OCI-LY7 (cell line): ENCODE results near the gene CNIH3. TPM values are rescaled to one million over a fixed set of nuclear protein-coding genes. Genes with fewer than 3 reads are reported as not detected.
"Not testable (repeated sequence)": the region's sequence is repeated elsewhere in the genome, so short reads cannot be mapped to it uniquely, and the experiment has no call there.

Experiments
- Bru-seq: library from RNA; stranded (reverse); fragments of 400-500 nt; gene quantifications from one replicate; lab custom pipeline; 2021; lab: Mats Ljungman, UMichigan
- BruChase-seq, 2 experiments: library from RNA; stranded (reverse); fragments of 400-500 nt; gene quantifications; one replicate each; lab custom pipeline; 2021; lab: Mats Ljungman, UMichigan
- BruUV-seq: library from RNA; stranded (reverse); fragments of 400-500 nt; replicated peaks from 2 replicates; lab custom pipeline; 2021; lab: Mats Ljungman, UMichigan
- CTCF ChIA-PET: fragments of 300-600 bp; sonication (Branson Sonifier 250); formaldehyde crosslinking; loops from one replicate; lab custom pipeline; 2022; ENCODE audit warnings: antibody characterized with exemption; ENCODE audit not compliant: unreplicated experiment; lab: Charles Lee
- POLR2A ChIA-PET: fragments of 300-600 bp; sonication (Branson Sonifier 250); formaldehyde crosslinking; loops from one replicate; lab custom pipeline; 2022; ENCODE audit warnings: antibody characterized with exemption; lab: Charles Lee
- DNase-seq: peaks from one replicate; pipeline ENCODE4 v3.0.0-alpha.2; 2015; ENCODE audit warnings: low spot score
- H2AFZ ChIP-seq: fragments of 200-600 bp; sonication (generic), shearing (Covaris generic); 2 replicates; pipeline ENCODE4 v1.6.1; 2014; ENCODE audit warnings: mild to moderate bottlenecking, antibody characterized with exemption, low read length, moderate library complexity
- H3K27ac ChIP-seq: fragments of 200-600 bp; sonication (generic); 2 replicates; pipeline ENCODE4 v1.5.1; 2014; ENCODE audit warnings: mixed run types, low read depth, mild to moderate bottlenecking, moderate library complexity, low read length, inconsistent platforms; ENCODE audit not compliant: poor library complexity, severe bottlenecking
- H3K36me3 ChIP-seq: fragments of 200-600 bp; sonication (generic); 2 replicates; pipeline ENCODE4 v1.6.1; 2014; ENCODE audit warnings: mild to moderate bottlenecking, antibody characterized with exemption, low read length, moderate library complexity, mixed read lengths; ENCODE audit not compliant: insufficient read depth
- H3K4me1 ChIP-seq: fragments of 200-600 bp; sonication (generic); 2 replicates; pipeline ENCODE4 v1.5.1; 2014; ENCODE audit warnings: mild to moderate bottlenecking, low read length; ENCODE audit not compliant: insufficient read depth, poor library complexity, severe bottlenecking
- H3K4me2 ChIP-seq: fragments of 200-600 bp; sonication (generic); 2 replicates; pipeline ENCODE4 v1.6.1; 2014; ENCODE audit warnings: mild to moderate bottlenecking, low read length
- H3K4me3 ChIP-seq: fragments of 200-600 bp; sonication (generic); 2 replicates; pipeline ENCODE4 v1.5.1; 2014; ENCODE audit warnings: mild to moderate bottlenecking, low read depth, low read length; ENCODE audit not compliant: poor library complexity, severe bottlenecking
- H3K79me2 ChIP-seq: fragments of 200-600 bp; sonication (generic); 2 replicates; pipeline ENCODE4 v1.6.1; 2016; ENCODE audit warnings: low read depth, mild to moderate bottlenecking, low read length, moderate library complexity, mixed read lengths; ENCODE audit not compliant: insufficient read depth
- H3K9me2 ChIP-seq: fragments of 200-600 bp; sonication (generic); 2 replicates; pipeline ENCODE4 v1.6.1; 2016; ENCODE audit warnings: mild to moderate bottlenecking, low read length, mixed read lengths; ENCODE audit not compliant: insufficient read depth
- H3K9me3 ChIP-seq: fragments of 200-600 bp; sonication (generic); 2 replicates; pipeline ENCODE4 v1.6.1; 2014; ENCODE audit warnings: mild to moderate bottlenecking, mixed run types, low read length, mixed read lengths
- H4K20me1 ChIP-seq: fragments of 200-600 bp; sonication (generic); 2 replicates; pipeline ENCODE4 v1.6.1; 2014; ENCODE audit warnings: mild to moderate bottlenecking, antibody characterized with exemption, low read length, moderate library complexity, mixed read lengths; ENCODE audit not compliant: insufficient read depth
- EZH2phosphoT487 ChIP-seq: fragments of 200-600 bp; sonication (generic); IDR thresholded peaks from 2 replicates; pipeline ENCODE4 v1.6.1; 2018; ENCODE audit warnings: low read depth, borderline replicate concordance, mild to moderate bottlenecking, mixed run types, antibody characterized with exemption, low read length, moderate library complexity, mixed read lengths
- intact Hi-C: fragments of 100-400 bp; cut with micrococcal nuclease; formaldehyde crosslinking; loops from one replicate; pipeline ENCODE4 v1.10.0; 2022; ENCODE audit not compliant: unreplicated experiment
- long read RNA-seq: library from polyadenylated mRNA; stranded (forward); transcript quantifications from one replicate; pipeline ENCODE4 v2.0.0, GENCODE V29; 2022
- total RNA-seq, 2 experiments: library from RNA; depleted of rRNA in 1 of 2; stranded (reverse); fragments of >200 nt in 1 of 2; shearing (Covaris generic) in 1 of 2; gene quantifications; 2 replicates each; pipeline ENCODE4 v1.2.3, GENCODE V29; 2014 to 2022
- TF ChIP-seq, protein P1 (sequence below): fragments of 200-600 bp; sonication (generic); conservative IDR thresholded peaks from 2 replicates; pipeline ENCODE4 v1.5.1; 2014; ENCODE audit warnings: mild to moderate bottlenecking, antibody characterized with exemption, low read length, moderate library complexity, mixed read lengths

Gene CNIH3
- total RNA-seq (2014; rRNA removed; shearing (Covaris generic)) (0.98 and 2.4 TPM in 2 replicates), total RNA-seq (2022) (0.83 and 1.9 TPM in 2 replicates), Bru-seq, nascent RNA (percentile 11 among the genes with signal in this experiment), BruChase-seq, experiment 1, labeled RNA remaining after a 6-hour chase (percentile 9 among the genes with signal in this experiment), BruChase-seq, experiment 2, labeled RNA remaining after a 2-hour chase (percentile 8 among the genes with signal in this experiment)
- long read RNA-seq, partial matches to known transcripts: 0 of 8 reads
- long read RNA-seq, other reads (novel, unspliced or antisense): 7 of 8 reads

DNA sequence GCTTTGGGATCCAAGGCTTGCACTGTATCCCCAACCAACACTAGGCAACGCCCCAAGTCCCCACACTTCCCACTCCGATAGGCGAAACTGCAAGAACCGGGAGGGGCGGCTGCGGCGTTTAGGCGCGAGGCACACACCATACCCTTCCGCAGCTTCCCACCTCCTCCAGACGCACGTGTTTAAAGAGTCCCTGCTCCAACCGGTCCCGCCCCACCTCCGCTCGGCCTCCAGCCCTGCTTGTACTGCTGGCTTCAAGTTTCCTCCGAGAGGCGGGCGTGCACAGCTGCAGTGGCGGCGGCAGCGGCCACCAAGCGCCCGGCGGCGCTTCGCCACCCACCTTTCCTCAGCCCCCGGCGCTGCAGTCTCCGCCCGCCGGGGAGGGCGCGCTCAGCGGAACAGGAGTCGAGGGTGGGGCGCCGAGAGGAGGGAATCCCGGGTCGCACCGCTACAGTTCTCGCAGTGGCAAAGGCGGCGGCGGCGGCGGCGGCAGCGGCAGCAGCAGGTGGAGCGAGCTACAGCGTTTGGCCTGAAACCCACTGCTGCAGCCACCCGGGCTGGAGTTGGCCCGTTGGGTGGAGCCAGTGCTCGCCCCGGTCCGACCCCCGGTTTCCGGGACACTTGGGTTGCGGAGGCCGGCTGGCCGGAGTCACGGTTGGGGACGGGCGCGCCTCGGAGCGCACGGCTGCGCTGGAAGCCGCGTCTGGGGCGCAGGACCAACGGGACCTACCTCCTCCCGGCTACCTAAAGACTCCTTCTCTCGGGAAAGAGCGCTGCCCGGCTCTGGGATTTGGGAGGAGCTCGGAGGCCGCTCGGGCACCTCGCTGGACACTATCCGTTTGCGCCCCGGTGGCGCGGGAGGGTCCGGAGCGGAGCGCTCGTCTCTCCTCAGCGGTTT, at the start of gene CNIH3:
Gene CNIH3 (plus strand): TSS at position 457 of the 895 bp plus-strand sequence. CDS start 858 bp downstream, outside the sequence.
- CTCF ChIA-PET: no interaction called here
- Histone ChIP-seq H3K4me1 (no peaks in the 10 kb centered on the region), H3K9me2 (no peaks in the 10 kb centered on the region), H3K79me2 (no peaks in the 10 kb centered on the region), H3K4me3 (no peak within 1 kb of the TSS), H2AFZ (no peak within 1 kb of the TSS), H3K4me2 (no peak within 1 kb of the TSS), H3K9me3 (no peaks in the 10 kb centered on the region), H3K27ac (no peak within 1 kb of the TSS), H4K20me1 (no peaks in the 10 kb centered on the region), H3K36me3 (no peaks in the 10 kb centered on the region)
- no TSS peak for BruUV-seq
- POLR2A ChIA-PET: no interaction called here
- no peak for TF ChIP-seq EZH2phosphoT487
- TF ChIP-seq, protein P1, sequence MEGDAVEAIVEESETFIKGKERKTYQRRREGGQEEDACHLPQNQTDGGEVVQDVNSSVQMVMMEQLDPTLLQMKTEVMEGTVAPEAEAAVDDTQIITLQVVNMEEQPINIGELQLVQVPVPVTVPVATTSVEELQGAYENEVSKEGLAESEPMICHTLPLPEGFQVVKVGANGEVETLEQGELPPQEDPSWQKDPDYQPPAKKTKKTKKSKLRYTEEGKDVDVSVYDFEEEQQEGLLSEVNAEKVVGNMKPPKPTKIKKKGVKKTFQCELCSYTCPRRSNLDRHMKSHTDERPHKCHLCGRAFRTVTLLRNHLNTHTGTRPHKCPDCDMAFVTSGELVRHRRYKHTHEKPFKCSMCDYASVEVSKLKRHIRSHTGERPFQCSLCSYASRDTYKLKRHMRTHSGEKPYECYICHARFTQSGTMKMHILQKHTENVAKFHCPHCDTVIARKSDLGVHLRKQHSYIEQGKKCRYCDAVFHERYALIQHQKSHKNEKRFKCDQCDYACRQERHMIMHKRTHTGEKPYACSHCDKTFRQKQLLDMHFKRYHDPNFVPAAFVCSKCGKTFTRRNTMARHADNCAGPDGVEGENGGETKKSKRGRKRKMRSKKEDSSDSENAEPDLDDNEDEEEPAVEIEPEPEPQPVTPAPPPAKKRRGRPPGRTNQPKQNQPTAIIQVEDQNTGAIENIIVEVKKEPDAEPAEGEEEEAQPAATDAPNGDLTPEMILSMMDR: no peak
- intact Hi-C loops: no loop called here
- no peak for DNase-seq

- H3K27ac ChIP-seq, H2AFZ ChIP-seq, H3K9me3 ChIP-seq, H3K9me2 ChIP-seq, POLR2A ChIA-PET, H3K4me2 ChIP-seq, H3K36me3 ChIP-seq, CTCF ChIA-PET, BruUV-seq, H4K20me1 ChIP-seq, DNase-seq, H3K79me2 ChIP-seq, H3K4me1 ChIP-seq, intact Hi-C loops, H3K4me3 ChIP-seq: not testable (repeated sequence)
Measured at GRCh38 chr1:224566492-224566891, 49.6 kb upstream of the CNIH3 start.

DNA sequence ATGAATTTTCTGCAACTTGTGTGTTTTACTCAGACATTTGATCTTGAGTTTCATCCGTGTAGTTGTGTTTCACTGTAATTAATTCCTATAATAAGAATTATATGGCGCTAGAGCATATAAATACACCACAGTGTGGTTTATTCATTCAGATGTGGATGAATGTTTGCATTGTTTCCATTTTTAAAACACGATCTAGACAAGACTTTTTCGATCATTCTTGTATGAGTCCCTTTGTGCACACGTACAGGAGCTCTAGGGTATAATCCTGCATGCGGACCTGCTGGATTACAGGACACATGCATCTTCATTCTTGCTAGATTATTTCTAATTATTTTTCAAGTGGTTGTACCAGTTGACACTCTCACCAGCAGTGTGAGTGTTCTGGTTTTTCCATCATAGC, 46.8 kb upstream of the CNIH3 start:
- BruUV-seq: no TSS peak
- CTCF ChIA-PET: no interaction called here
- Histone ChIP-seq H3K9me2 (no peaks in the 10 kb centered on the region), H3K27ac (no peak overlapping the region), H3K36me3 (no peaks in the 10 kb centered on the region), H3K79me2 (no peaks in the 10 kb centered on the region), H2AFZ (no peak overlapping the region), H3K4me3 (no peak overlapping the region), H3K4me2 (no peak overlapping the region), H3K9me3 (no peaks in the 10 kb centered on the region), H4K20me1 (no peaks in the 10 kb centered on the region), H3K4me1 (no peaks in the 10 kb centered on the region)
- intact Hi-C loops: no loop called here
- no peak for DNase-seq
- POLR2A ChIA-PET: interaction anchor here (1.8 kb wide), 1 partner anchor 12 kb away, joined by 8 read pairs; no protein-coding TSS in a partner anchor
- no peak for TF ChIP-seq EZH2phosphoT487
- TF ChIP-seq, protein P1: no peak

GRCh38 chr1:224571975-224572374, 44.1 kb upstream of the CNIH3 start:
- H3K9me3 ChIP-seq, intact Hi-C loops, H3K36me3 ChIP-seq, H3K9me2 ChIP-seq, BruUV-seq, CTCF ChIA-PET, H3K79me2 ChIP-seq, H3K4me3 ChIP-seq, H3K4me2 ChIP-seq, H2AFZ ChIP-seq, H4K20me1 ChIP-seq, H3K4me1 ChIP-seq, H3K27ac ChIP-seq, DNase-seq: not testable (repeated sequence)
- POLR2A ChIA-PET: interaction anchor here (0.7 kb wide), 1 partner anchor 8 kb away, joined by 4 read pairs; no protein-coding TSS in a partner anchor
